HL-60 (cell line): ENCODE results near the gene BRSK2.

ENCODE experiments used
- CTCF ChIP-seq: IDR thresholded peaks from one replicate; pipeline ENCODE4 v1.5.1; 2011; ENCODE audit warnings: low read length, control low read depth, inconsistent platforms; ENCODE audit not compliant: insufficient read depth
- GABPA ChIP-seq: IDR thresholded peaks from 2 replicates; pipeline ENCODE4 v1.6.1; 2012; ENCODE audit warnings: low read depth
- POLR2AphosphoS5 ChIP-seq: IDR thresholded peaks from 2 replicates; pipeline ENCODE4 v1.6.1; 2012; ENCODE audit warnings: low read depth
- REST ChIP-seq: IDR thresholded peaks from 2 replicates; pipeline ENCODE4 v1.6.1; 2012; ENCODE audit warnings: low read depth; ENCODE audit not compliant: insufficient replicate concordance

- TF ChIP-seq POLR2AphosphoS5 (no peak), CTCF (no peak), REST (no peak), GABPA (no peak)
Observed at GRCh38 chr11:1442807-1443366, 53.2 kb downstream of the BRSK2 start.
